ENCODE data around the gene NKX3-2. TPM values are rescaled to one million over a fixed set of nuclear protein-coding genes. Genes with fewer than 3 reads are reported as not detected.
A peak's percentile ranks its signal among the peaks of the same experiment; 100 is the strongest.

The NKX3-2 gene
- total and polyA plus RNA-seq, 10 of the 15 experiments (the other 5 are each of a cell fraction or from before 2014, with no cell fraction given), result not detected

- no TSS peak for BruUV-seq (replicated peaks)
- peak overlapping the region; percentile 17; the same call in 1 of the 2 replicates for H2AFZ ChIP-seq (ENCODE audit: control insufficient read depth, low read depth, low read length)
- H4K20me1 ChIP-seq (ENCODE audit: control insufficient read depth, insufficient read depth), result no peaks in the 10 kb centered on the region
- TF ChIP-seq NR2C2 (IDR thresholded peaks at IDR 0.05; ENCODE audit: borderline replicate concordance, control insufficient read depth, insufficient read length, low read depth) (no peak), GATAD2B (conservative IDR thresholded peaks at IDR 0.05; ENCODE audit: low read depth) (no peak), NR2C1 (IDR thresholded peaks at IDR 0.05) (no peak), EGR1 (IDR thresholded peaks at IDR 0.05; ENCODE audit: borderline replicate concordance in 1 of 2, low read depth in 2 of 2, low read length in 2 of 2) (0 out of 3 replicates have a peak, but pooled peaks of 1 of the 2 experiments have one; percentile 29), CTCF (IDR thresholded peaks at IDR 0.05 in 2 of 3, conservative IDR thresholded peaks at IDR 0.05 in 1 of 3; ENCODE audit: control insufficient read depth in 2 of 3, extremely low read depth in 1 of 3, insufficient read depth in 1 of 3, low read depth in 3 of 3, low read length in 3 of 3) (peak; percentile 24 to 32 (median 29); a peak in 5 of 6 replicates), POLR2A (IDR thresholded peaks at IDR 0.05; ENCODE audit: low read depth, low read length) (no peak), ESRRA (IDR thresholded peaks at IDR 0.05; ENCODE audit: low read length) (no peak), KDM1A (IDR thresholded peaks at IDR 0.05; ENCODE audit: borderline replicate concordance) (no peak), YBX1 (IDR thresholded peaks at IDR 0.05) (no peak), IKZF1 (conservative IDR thresholded peaks at IDR 0.05) (no peak), CHD1 (IDR thresholded peaks at IDR 0.05; ENCODE audit: low read depth, low read length) (no peak), RAD21 (IDR thresholded peaks at IDR 0.05; ENCODE audit: insufficient read depth, low read depth, low read length) (peak; percentile 38), SMC3 (IDR thresholded peaks at IDR 0.05; ENCODE audit: borderline replicate concordance, low read length) (peak; percentile 33; the same call in 1 of the 2 replicates)
- in situ Hi-C loops (cut with MboI), result loop anchor here (25.0 kb wide), 1 partner anchor 1780 kb away; no protein-coding TSS in a partner anchor
- no peaks in the 10 kb centered on the region for H3K36me3 ChIP-seq (ENCODE audit: control insufficient read depth in 2 of 2, insufficient read depth in 2 of 2, low read length in 1 of 2)
- WGBS (ENCODE audit: insufficient coverage, insufficient replicate concordance, low lambda C conversion rate, missing lambda C conversion rate), result 62% methylated on average over 48 of the region's 79 CpGs
- DNase-seq (ENCODE audit: low read depth, low spot score) (no peak), FAIRE-seq (no peak), ATAC-seq (peak; percentile 46)
- H3K4me3 ChIP-seq, result peak overlapping the region; percentile 11; the same call in 1 of the 2 replicates
- peaks cover 33 to 52% of the 10 kb centered on the region in 2 experiments for H3K27me3 ChIP-seq (replicated peaks in 1 of 2; ENCODE audit: control insufficient read depth in 2 of 2, insufficient read depth in 2 of 2, low read length in 1 of 2)
- ChIA-PET SMC1A (ENCODE audit: uncharacterized antibody, unreplicated experiment) (no interaction called here), POLR2A (no interaction called here), CTCF (interaction anchor here (1.2 to 1.6 kb wide), 2 partner anchors 78 to 689 kb away, joined by 4 to 5 read pairs; no protein-coding TSS in a partner anchor), RAD21 (ENCODE audit: unreplicated experiment) (no interaction called here)
- no peaks in the 10 kb centered on the region; the same call in 1 of the 2 replicates for H3K4me1 ChIP-seq (ENCODE audit: control insufficient read depth, insufficient read depth, low read length)
- no peaks in the 10 kb centered on the region for H3K79me2 ChIP-seq (ENCODE audit: control insufficient read depth, insufficient read depth, low read length)
- no peaks in the 10 kb centered on the region; the same call in 1 of the 3 replicates for H3K9me3 ChIP-seq (replicated peaks; ENCODE audit: control insufficient read depth, insufficient read depth, low read length)
- H3K4me2 ChIP-seq (ENCODE audit: control insufficient read depth, insufficient read depth), result peak overlapping the region; percentile 30
- no peak overlapping the region for H3K9ac ChIP-seq (ENCODE audit: control insufficient read depth, insufficient read depth, low read length)
- H3K27ac ChIP-seq (ENCODE audit: control insufficient read depth, insufficient read depth), result no peak overlapping the region
- intact Hi-C loops (cut with micrococcal nuclease; ENCODE audit: unreplicated experiment), result loop anchor here (10.0 kb wide), 1 partner anchor 467 kb away; no protein-coding TSS in a partner anchor
Measured at GRCh38 chr4:13541720-13542576, 2.4 kb downstream of the NKX3-2 start.
